HG02943 (cell line): ENCODE results near the gene CCDC137.

ENCODE experiments used
- ATAC-seq: cut with Tn5 transposase; IDR thresholded peaks from one replicate; pipeline ENCODE4 v1.9.1; 2021; ENCODE audit warnings: mild to moderate bottlenecking, low read depth, moderate library complexity; ENCODE audit not compliant: unreplicated experiment

The CCDC137 gene

DNA sequence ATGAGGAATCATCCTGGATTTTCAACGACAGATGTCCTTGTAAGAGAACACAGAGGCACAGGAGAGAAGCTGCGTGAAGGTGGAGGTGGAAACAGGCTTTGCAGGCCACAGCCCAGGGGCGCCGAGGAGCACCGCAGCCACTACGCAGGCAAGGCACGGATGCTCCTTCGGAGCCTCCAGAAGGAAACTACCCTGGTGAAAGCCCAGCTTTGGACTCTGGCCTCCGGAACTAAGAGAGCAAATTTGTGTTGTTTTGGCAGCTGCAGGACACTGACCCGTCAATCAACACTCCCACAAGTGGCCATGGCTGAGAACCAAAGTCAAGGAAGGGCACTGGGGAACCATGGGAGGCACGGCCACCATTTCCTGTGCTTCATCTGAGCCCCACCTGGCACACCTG lies 13.6 kb downstream of the CCDC137 start:
- no peak for ATAC-seq

DNA sequence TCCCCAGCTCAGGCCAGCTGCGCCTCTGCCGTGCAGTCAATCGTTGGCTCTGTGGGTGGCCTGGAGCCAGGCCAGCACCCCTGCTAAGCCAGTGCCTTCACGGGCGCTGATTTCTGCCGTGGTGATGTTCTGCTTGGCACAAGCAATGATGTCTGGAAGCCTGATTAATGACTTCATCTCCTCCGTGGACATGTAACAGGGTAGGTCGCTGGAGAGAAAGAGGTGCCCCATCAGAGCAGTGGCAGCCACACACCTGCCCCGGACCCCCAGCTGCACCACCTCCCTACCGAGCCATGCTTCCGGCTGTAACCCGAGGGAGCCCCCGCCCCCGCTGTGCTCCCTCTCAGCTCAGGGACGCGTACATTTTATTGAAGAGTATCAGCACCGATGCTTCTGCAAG lies 15.1 kb downstream of the CCDC137 start:
- ATAC-seq, result no peak

DNA sequence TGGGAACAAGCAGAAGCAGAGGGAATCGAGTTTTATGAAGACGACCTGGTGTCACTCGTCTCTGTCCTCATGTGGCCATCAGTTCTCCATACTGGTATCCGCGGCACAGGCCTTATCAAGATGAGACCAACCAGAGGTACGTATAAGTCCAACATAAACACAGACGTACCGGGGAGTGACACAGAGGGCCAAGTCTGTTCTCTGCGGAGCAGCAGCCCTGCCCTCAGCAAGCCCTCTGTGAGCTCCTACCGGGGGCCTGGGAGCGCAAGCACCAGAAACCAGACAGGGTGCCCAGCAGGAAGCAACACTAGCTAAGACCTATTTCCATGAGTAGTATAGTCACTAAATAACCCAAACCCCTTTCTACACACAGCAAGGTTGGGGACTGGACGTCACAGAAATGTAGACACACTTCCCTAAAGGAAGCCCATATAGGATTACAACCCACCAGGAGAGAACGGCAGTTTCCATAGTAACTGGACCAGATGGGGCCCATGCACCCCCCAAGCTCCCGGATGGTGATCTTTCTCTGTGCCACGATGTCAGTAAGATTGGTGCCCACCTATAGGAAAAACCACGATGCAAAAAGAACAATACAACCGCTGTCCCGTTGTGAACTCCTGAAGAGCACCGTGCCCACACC lies 16.1 kb downstream of the CCDC137 start:
- ATAC-seq, result no peak

DNA sequence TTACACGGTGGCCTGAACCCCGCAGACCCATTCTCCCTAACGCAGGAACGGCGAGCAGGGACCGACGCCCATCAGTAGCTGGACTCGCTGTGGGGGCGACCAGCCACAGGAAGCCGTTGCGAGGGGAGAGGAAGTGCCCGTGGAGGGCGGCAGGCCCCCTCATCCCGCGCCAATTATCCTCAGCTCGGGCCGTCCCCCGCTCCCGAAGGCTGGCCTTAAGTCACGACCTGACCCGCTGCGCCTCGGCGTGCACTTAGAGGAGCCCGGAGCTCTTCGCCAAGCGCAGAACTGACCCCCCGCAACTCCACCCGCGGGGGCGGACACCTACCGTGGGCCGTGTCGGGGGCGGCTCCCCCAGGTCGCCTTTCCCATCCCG lies 16.7 kb downstream of the CCDC137 start:
- ATAC-seq, result peak; percentile 2

DNA sequence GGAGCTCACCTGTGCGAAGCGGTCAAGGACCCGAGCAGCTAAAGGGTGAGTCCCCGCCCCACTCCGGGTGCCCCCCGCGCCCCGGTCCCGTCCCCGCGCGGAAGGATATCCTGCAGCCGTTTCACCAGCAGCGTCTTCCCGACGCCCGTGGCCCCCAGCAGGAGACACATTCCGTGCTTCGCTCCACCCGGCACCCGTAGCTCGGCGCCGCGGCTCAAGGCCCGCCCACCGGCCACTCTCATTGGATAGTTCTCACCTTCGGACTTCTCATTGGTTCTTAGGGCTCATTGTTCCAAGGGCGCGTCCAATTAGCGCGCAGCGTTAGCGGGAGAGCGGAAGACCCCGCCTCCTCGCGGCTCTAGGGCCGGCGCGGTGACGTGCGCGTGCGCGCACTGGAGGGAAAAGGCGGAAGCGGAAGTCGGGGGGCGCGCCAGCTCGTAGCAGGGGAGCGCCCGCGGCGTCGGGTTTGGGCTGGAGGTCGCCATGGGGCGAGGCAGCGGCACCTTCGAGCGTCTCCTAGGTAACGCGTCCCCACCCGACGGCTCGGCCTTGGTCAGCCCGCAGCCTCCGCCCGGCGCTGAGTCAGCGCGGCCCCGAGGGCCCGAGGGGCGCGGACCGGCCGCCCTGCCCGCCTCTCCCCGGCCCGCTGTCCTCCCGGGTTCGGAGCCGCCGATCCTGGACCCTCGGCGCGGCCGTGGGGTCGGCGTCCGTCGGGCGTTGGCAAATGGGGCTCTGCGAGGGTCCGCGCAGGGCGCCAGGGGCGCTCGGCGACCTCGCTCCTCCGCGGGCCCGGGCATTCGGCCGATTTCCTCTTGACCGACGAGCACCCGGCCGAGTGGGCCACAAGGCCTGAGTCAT lies 17.3 kb downstream of the CCDC137 start, which contains the start of the genes ARL16 and HGS:
TSS of gene ARL16 (minus strand) at position 214 of the 858 bp plus-strand sequence. CDS start at position 170, 44 bp downstream.
TSS of gene HGS (plus strand) at position 428 of the 858 bp plus-strand sequence. CDS start at position 484, 56 bp downstream.
- peak; percentile 90 for ATAC-seq

DNA sequence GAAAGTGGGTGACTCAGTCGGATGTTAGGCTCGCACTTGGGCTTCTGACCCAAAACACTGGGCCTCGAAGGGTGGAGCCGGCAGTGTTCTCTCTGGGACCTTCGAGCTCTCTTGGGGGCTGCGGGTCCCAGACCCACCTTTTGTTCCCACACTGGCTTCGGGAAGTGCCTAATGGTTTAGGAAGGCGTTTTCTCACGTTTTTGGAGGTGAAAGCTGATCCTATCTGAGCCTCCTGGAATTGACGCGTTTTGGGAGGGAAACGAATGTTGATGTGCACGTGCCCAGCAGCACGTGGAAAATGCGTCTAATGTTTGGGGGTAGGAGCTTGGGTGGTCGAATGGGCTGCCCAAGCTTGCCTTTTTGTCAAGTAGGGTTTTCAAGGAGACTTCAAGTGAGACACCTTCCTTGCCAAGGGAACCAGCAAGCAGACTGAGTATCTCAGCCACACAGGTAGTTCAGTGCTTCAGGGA lies 17.9 kb downstream of the CCDC137 start:
- ATAC-seq, result no peak

DNA sequence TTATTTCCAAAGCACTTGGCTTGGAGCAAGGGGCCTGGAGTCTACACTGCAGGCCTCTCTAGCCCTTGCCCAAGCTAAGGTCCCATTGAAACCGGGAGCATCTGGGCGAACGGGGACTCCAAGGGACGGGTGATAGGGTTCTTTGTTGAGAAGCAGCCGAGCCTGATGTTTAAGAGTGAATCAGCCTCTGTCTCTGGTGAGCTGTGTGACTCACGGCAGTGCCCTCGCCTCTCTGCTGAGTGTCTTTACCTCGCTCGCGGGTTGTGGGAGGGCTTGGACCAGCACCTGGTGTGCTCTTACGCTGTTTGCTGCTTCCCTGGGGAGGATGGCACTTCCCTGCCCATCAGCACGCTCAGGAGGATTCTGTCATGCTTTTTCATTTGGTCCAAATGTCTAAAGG lies 18.6 kb downstream of the CCDC137 start:
- ATAC-seq, result no peak

DNA sequence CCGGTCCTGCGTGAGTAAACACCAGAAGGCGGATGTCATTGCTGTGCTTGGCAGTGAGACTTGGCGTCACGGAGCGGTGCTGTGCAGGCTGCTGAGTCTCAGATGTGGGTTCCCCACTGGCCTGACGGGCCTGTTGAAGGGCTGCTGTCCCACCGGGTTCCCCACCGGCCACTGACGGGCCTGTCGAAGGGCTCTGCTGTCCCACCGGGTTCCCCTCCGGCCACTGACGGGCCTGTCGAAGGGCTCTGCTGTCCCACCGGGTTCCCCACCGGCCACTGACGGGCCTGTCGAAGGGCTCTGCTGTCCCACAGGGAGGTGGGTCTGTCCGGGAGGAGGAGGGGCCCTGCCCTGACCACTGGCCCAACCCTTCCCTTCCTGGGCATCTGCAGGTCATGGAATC lies 20.1 kb downstream of the CCDC137 start:
- no peak for ATAC-seq

DNA sequence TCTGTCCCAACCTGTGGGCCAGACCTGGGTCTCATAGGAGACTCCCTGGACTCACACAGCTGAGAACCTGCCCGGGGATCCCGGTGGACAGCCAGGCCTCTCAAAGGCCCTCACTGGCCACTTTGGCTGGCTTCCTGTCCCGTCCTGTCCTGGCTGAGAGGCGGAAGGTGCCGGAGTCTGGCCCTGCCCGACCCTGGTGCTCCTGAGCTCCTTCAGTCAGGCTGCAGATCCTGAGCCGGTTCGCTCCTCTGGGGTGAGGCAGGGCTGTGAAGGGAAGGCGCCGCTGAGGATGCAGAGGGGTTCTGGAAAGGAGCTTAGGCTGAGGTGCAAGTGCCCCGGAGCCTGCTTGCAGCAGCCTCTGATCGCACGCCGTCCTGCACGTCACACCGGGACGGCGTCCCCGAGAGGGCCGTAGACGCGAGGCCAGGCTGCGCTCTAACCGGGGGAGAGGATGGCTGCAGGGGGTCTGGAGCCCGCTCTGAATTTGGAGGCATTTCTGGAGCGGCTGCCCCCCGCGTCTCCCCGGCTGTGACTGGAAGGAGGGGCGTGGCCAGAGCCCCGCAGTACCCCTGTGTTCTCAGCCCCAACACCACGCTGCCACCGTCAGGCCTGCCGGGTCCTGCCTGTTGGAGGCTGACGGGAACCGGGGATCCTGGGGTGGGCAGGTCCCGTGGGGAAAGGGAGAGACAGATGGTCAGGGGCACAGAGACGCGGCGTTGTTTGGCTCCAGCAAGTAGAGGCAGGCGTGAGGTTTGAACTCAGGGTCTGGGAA lies 21.4 kb downstream of the CCDC137 start:
- ATAC-seq, result no peak

DNA sequence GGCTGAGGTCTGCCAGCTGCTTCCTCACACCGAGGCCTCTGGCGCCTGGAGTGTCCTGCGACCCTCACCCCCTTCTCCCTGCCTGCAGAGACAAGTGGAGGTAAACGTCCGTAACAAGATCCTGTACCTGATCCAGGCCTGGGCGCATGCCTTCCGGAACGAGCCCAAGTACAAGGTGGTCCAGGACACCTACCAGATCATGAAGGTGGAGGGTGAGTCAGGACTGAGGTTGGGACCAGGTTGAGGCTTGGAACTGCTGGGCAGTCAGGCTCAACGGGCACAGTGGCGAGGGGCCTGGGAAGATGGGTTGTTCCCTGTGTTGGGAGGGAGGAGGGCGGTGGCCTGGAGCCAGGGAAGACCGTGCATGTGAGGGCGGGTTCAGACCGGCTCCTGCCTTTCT lies 22.1 kb downstream of the CCDC137 start:
- no peak for ATAC-seq

DNA sequence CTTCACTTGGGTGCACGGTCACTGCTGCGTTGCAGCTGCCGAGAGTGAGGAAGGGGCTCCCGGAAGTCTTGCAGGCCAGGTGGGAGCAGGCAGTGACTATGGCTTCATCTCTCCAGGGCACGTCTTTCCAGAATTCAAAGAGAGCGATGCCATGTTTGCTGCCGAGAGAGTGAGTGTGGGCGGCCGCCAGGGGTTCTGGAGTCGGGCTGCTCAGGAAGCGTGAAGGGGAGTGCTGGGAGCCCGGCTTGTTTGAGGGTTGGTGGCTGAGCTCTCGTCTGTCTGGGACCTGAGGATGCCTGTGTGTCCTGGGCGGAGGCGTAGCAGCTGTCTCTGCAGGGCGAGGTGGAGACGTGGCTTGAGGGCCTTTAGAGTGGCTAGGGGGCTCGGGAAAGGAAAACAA lies 23.5 kb downstream of the CCDC137 start:
- ATAC-seq, result no peak

DNA sequence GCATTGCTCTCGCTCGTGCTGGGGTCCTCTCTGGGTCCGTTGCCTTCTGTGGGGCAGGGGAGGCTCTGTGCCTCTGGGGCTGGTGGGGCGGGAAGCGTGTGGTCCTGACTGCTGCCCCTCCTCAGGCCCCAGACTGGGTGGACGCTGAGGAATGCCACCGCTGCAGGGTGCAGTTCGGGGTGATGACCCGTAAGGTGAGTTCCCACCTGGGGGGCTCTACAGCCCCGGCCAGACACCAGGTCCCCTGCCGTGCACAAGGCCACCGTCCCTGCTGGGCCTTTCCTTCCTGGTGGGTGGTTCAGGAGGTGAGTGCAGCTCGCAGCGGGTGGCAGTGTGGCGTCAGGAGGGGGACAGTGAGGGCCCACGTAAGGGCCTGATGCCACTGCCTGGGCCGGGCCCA lies 24.0 kb downstream of the CCDC137 start:
- ATAC-seq, result no peak

DNA sequence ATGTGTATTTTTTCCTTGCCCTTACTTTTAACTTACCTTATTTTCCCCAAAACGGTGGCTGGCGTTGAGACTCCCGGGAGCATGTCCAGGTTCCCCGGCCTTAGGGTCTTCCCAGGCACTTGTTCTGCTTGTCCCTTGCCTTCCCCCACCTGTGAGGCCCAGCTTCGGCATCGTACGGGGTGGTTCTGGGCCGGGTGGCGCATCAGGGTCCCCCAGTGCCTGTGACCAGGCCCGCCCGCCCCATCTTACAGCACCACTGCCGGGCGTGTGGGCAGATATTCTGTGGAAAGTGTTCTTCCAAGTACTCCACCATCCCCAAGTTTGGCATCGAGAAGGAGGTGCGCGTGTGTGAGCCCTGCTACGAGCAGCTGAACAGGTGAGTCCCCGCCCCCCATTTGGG lies 24.7 kb downstream of the CCDC137 start:
- no peak for ATAC-seq

DNA sequence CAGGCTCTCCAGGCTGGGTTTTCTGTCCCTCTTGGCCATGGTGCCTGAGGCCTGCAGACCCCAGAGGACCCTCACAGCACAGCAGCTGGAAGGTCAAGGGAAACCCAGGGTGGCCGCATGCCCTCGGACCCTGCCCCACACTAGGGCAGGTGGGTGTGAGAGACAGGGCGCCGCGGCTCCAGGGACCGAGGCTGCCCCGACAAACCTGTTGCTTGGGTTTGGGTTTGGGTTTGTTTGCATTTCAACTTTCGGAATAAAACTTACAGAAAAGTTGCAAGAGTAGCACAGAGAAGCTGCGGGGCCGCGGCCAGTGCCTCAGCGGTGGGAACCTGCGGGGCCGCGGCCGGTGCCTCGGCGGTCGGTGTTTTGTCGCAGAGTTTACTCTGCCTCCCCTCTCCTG lies 25.1 kb downstream of the CCDC137 start:
- ATAC-seq, result no peak

DNA sequence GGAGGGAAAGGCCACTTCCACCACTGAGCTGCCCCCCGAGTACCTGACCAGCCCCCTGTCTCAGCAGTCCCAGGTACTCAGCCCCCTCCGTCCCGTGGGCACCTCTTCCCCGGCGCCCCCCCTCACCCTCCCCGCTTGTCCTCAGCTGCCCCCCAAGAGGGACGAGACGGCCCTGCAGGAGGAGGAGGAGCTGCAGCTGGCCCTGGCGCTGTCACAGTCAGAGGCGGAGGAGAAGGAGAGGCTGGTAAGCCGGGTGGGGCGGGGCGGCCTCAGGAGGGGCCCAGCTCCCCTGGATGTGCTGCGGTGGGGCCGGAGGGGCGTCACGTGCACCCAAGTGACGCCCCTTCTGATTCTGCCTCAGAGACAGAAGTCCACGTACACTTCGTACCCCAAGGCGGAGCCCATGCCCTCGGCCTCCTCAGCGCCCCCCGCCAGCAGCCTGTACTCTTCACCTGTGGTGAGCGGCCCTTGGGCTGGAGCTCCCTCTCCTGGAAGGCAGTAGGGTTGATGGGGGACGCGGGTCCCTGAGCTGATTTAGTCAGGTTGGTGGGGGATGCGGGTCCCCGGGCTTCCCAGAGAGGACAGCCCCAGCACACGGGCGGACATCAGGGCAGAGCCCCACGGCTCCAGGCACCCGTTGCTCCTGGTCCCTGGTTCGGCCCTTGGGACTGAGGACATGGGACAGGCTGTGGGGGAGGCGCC lies 27.1 kb downstream of the CCDC137 start:
- ATAC-seq, result no peak

DNA sequence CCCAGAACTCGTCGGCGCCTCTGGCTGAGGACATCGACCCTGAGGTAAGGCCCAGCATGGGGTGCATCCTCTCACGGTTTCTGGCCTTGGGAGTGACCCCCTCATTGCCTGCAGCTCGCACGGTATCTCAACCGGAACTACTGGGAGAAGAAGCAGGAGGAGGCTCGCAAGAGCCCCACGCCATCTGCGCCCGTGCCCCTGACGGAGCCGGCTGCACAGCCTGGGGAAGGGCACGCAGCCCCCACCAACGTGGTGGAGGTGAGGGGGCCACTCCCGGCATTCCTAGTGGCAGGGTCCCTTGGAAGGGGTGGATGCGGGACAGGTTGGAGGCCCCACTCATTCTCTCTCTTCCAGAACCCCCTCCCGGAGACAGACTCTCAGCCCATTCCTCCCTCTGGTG lies 28.3 kb downstream of the CCDC137 start:
- no peak for ATAC-seq

DNA sequence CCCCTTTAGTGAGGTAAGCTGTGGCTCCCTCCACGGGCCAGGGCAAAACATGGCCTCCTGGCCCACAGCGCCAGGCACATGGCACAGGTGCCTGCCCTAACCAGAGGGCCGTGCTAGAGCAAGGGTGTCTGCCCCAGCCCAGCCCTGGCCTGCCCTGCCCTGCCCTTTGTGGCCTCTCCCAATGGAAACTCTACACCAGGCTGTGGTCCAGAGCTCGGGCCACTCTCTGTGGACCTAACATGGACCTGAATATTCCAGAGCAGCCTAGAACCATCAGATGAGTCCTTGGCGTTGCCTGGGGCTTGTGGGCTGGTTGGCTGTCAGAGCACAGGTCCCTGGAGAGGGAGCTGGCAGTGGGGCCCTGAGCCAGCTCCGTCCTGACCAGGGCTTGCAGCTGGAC lies 28.7 kb downstream of the CCDC137 start:
- ATAC-seq, result no peak

DNA sequence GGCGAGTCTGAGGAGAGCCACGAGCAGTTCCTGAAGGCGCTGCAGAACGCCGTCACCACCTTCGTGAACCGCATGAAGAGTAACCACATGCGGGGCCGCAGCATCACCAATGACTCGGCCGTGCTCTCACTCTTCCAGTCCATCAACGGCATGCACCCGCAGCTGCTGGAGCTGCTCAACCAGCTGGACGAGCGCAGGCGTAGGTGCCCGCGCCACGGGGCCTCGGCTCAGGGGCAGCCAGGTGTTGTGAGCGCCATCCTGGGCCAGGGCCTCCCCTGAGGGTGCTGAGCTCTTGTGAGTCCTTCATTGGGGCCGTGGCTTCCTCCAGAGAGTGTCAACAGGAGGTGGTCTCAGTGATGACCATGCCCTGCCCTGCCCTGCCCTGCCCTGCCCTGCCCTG lies 29.3 kb downstream of the CCDC137 start:
- ATAC-seq, result no peak

DNA sequence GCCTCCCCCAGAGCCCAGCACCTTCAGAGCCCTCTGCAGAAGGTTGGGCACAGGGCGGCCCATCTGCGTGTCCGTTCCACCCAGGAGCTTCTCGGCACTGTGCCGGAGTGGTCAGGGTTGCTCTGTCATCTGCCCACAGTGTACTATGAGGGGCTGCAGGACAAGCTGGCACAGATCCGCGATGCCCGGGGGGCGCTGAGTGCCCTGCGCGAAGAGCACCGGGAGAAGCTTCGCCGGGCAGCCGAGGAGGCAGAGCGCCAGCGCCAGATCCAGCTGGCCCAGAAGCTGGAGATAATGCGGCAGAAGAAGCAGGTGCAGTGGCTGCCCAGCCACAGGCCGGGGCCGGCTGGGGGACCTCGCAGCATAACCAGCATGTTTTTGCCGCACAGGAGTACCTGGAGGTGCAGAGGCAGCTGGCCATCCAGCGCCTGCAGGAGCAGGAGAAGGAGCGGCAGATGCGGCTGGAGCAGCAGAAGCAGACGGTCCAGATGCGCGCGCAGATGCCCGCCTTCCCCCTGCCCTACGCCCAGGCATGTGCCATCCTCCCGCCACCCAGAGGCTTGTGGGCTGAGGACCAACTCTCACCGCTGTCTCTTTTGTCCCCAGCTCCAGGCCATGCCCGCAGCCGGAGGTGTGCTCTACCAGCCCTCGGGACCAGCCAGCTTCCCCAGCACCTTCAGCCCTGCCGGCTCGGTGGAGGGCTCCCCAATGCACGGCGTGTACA lies 29.8 kb downstream of the CCDC137 start:
- no peak for ATAC-seq
